PFSK-1 (cell line): ENCODE measurements around the gene TRIM46.

ENCODE experiments used
- FOXP2 ChIP-seq: optimal IDR thresholded peaks from 2 replicates; pipeline ENCODE3; 2011; ENCODE audit warnings: borderline replicate concordance, control low read depth, inconsistent platforms; ENCODE audit not compliant: insufficient read depth; ENCODE audit errors: extremely low read length, extremely low read depth
- POLR2AphosphoS5 ChIP-seq: IDR thresholded peaks from 2 replicates; pipeline ENCODE4 v1.6.1; 2012; ENCODE audit warnings: low read depth, mild to moderate bottlenecking, control low read depth, low read length, moderate library complexity
- REST ChIP-seq, 2 experiments: IDR thresholded peaks; 2 replicates each; pipeline versions ENCODE4 v1.6.1 to v1.8.0; 2011 to 2012; ENCODE audit warnings: low read depth in 2 of 2, low read length in 2 of 2, control low read depth in 1 of 2, inconsistent platforms in 1 of 2, mild to moderate bottlenecking in 1 of 2, moderate library complexity in 1 of 2; ENCODE audit not compliant: insufficient read depth in 1 of 2
- SIN3A ChIP-seq: IDR thresholded peaks from 2 replicates; pipeline ENCODE4 v1.6.1; 2012; ENCODE audit warnings: mild to moderate bottlenecking, low read length, moderate library complexity, borderline replicate concordance; ENCODE audit not compliant: insufficient read depth
- TAF1 ChIP-seq: IDR thresholded peaks from 2 replicates; pipeline ENCODE4 v1.6.1; 2012; ENCODE audit warnings: low read length, control low read depth, borderline replicate concordance; ENCODE audit not compliant: insufficient read depth

The TRIM46 gene

GRCh38 chr1:155219592-155220031 lies 46.0 kb downstream of the TRIM46 start:
- no peak for TF ChIP-seq FOXP2
- no peak for TF ChIP-seq POLR2AphosphoS5
- no peak for TF ChIP-seq REST (IDR thresholded peaks at IDR 0.05; ENCODE audit: insufficient read depth in 1 of 2, low read depth in 2 of 2, low read length in 2 of 2)
- no peak for TF ChIP-seq TAF1
- no peak for TF ChIP-seq SIN3A

DNA sequence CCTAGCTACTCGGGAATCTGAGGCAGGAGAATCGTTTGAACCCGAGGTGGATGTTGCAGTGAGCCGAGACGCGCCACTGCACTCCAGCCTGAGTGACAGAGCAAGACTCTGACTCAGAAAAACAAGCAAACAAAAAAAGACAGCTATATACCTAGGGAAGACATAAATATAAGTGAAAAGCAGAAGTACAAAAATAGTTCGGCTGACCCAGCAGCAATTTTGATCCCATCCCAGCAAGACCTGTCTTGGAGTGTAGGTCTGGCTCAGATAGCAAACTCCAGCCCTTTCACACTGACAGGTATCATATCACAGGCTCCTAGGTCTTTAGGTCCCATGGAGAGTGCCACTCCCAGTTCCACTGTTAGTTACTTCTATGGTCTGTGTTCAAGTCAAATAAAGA lies 49.4 kb downstream of the TRIM46 start:
- TF ChIP-seq SIN3A (no peak), TAF1 (no peak), FOXP2 (no peak), REST (IDR thresholded peaks at IDR 0.05; ENCODE audit: insufficient read depth in 1 of 2, low read depth in 2 of 2, low read length in 2 of 2) (no peak), POLR2AphosphoS5 (no peak)

GRCh38 chr1:155226188-155226909 lies 52.7 kb downstream of the TRIM46 start:
- TF ChIP-seq TAF1, result no peak
- peak; percentile 65; the same call in 1 of the 2 replicates for TF ChIP-seq POLR2AphosphoS5

GRCh38 chr1:155226910-155227260 lies 53.2 kb downstream of the TRIM46 start:
- TF ChIP-seq SIN3A (no peak), TAF1 (no peak), FOXP2 (no peak), POLR2AphosphoS5 (no peak), REST (IDR thresholded peaks at IDR 0.05; ENCODE audit: insufficient read depth in 1 of 2, low read depth in 2 of 2, low read length in 2 of 2) (no peak)

- peak; percentile 87 for TF ChIP-seq POLR2AphosphoS5
- peak; percentile 41 for TF ChIP-seq FOXP2
- TF ChIP-seq REST (IDR thresholded peaks at IDR 0.05; ENCODE audit: insufficient read depth in 1 of 2, low read depth in 2 of 2, low read length in 2 of 2), result peak in 1 of 2 experiments; percentile 29; a peak in 1 of 4 replicates
- TF ChIP-seq TAF1, result peak; percentile 91
- peak; percentile 47; the same call in 1 of the 2 replicates for TF ChIP-seq SIN3A
These were observed 53.8 kb downstream of the TRIM46 start for GRCh38 chr1:155227261-155228095.
